ENCODE data around the gene PMEPA1.

DNA sequence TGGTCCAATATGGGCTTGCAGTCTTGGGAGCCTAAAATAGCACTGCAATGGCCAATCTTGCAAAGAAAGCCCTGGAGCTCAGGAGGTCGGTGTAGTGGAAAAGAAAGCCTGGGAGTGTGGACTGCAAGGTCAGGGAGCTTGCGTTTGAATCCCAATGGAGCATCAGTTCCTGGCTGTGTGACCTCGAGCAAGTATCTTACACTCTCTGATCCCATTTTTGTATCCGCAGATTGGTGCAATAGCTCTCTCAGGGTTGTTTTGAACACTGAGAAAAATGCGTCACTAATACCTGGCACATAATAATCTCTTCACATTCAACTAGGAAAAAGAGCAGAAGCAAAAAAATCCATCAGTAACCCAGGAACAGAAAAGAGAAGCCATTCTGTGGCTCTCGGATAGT, 7.3 kb downstream of the PMEPA1 start:
- TF ChIP-seq CTCF (IDR thresholded peaks at IDR 0.05) (no peak), EP300 (IDR thresholded peaks at IDR 0.05) (no peak)
